HepG2 (cell line): Measurements from ENCODE around the gene PIM3. TPM values are rescaled to one million over a fixed set of nuclear protein-coding genes. Genes with fewer than 3 reads are reported as not detected.
A peak's percentile ranks its signal among the peaks of the same experiment; 100 is the strongest.

Experiments used
- AGO2 ChIP-seq: fragments of 200-400 bp; formaldehyde crosslinking; optimal IDR thresholded peaks from 2 replicates; pipeline ENCODE3; 2017; ENCODE audit warnings: mild to moderate bottlenecking, low read depth, low read length, moderate library complexity
- ATF2 ChIP-seq: sonication (generic); formaldehyde crosslinking; IDR thresholded peaks from 2 replicates; pipeline ENCODE4 v1.4.0; 2020; ENCODE audit warnings: missing genetic modification reagents
- ESRRA ChIP-seq: sonication (generic); formaldehyde crosslinking; IDR thresholded peaks from 2 replicates; pipeline ENCODE4 v1.5.1; 2020; ENCODE audit warnings: mild to moderate bottlenecking, low read depth, missing genetic modification reagents
- GATAD1 ChIP-seq: IDR thresholded peaks from 2 replicates; pipeline ENCODE4 v1.6.1; 2016; ENCODE audit warnings: missing genetic modification reagents, missing compliant biosample characterization
- MED1 ChIP-seq: sonication (generic); formaldehyde crosslinking; IDR thresholded peaks from 2 replicates; pipeline ENCODE4 v1.4.0; 2020; ENCODE audit warnings: missing genetic modification reagents
- NR3C1 ChIP-seq: sonication (generic); formaldehyde crosslinking; IDR thresholded peaks from 2 replicates; pipeline ENCODE4 v1.4.0; 2020; ENCODE audit warnings: missing genetic modification reagents
- PCBP1 ChIP-seq: fragments of 200-400 bp; formaldehyde crosslinking; IDR thresholded peaks from 2 replicates; pipeline ENCODE4 v1.6.1; 2017; ENCODE audit warnings: mild to moderate bottlenecking, low read depth, low read length, borderline replicate concordance
- PLSCR1 ChIP-seq: sonication (generic); formaldehyde crosslinking; IDR thresholded peaks from 2 replicates; pipeline ENCODE4 v1.5.0; 2020; ENCODE audit warnings: missing genetic modification reagents, mild to moderate bottlenecking, borderline replicate concordance
- POLR2AphosphoS5 ChIP-seq: IDR thresholded peaks from 2 replicates; pipeline ENCODE4 v1.6.1; 2012; ENCODE audit warnings: low read depth, low read length
- PTBP1 ChIP-seq: fragments of 200-400 bp; formaldehyde crosslinking; IDR thresholded peaks from 2 replicates; pipeline ENCODE4 v1.6.1; 2018; ENCODE audit warnings: low read length, low read depth; ENCODE audit not compliant: poor library complexity, severe bottlenecking
- SCMH1 ChIP-seq: sonication (generic); formaldehyde crosslinking; IDR thresholded peaks from 2 replicates; pipeline ENCODE4 v1.9.0; 2021; ENCODE audit warnings: missing genetic modification reagents, mild to moderate bottlenecking, borderline replicate concordance
- TRIM24 ChIP-seq: sonication (generic); formaldehyde crosslinking; IDR thresholded peaks from 2 replicates; pipeline ENCODE4 v1.8.0; 2022; ENCODE audit warnings: mild to moderate bottlenecking, missing genetic modification reagents
- TSC22D2 ChIP-seq: sonication (generic); formaldehyde crosslinking; IDR thresholded peaks from 2 replicates; pipeline ENCODE4 v1.5.1; 2020; ENCODE audit warnings: missing genetic modification reagents, mild to moderate bottlenecking, borderline replicate concordance
- ZBTB7B ChIP-seq: sonication (generic); formaldehyde crosslinking; IDR thresholded peaks from 2 replicates; pipeline ENCODE4 v1.4.0; 2020; ENCODE audit warnings: missing genetic modification reagents
- ZKSCAN8 ChIP-seq: IDR thresholded peaks from 2 replicates; pipeline ENCODE4 v1.6.1; 2016; ENCODE audit warnings: borderline replicate concordance, missing genetic modification reagents, missing compliant biosample characterization
- ZNF329 ChIP-seq: sonication (generic); formaldehyde crosslinking; IDR thresholded peaks from 2 replicates; pipeline ENCODE4 v1.9.0; 2021; ENCODE audit warnings: low read depth, mild to moderate bottlenecking, missing genetic modification reagents
- ZNF430 ChIP-seq: sonication (generic); formaldehyde crosslinking; IDR thresholded peaks from 2 replicates; pipeline ENCODE4 v1.9.0; 2021; ENCODE audit warnings: mild to moderate bottlenecking, missing genetic modification reagents
- ZNF432 ChIP-seq: sonication (generic); formaldehyde crosslinking; IDR thresholded peaks from 2 replicates; pipeline ENCODE4 v1.5.0; 2020; ENCODE audit warnings: missing genetic modification reagents, mild to moderate bottlenecking, borderline replicate concordance
- ZNF484 ChIP-seq: sonication (generic); formaldehyde crosslinking; IDR thresholded peaks from 2 replicates; pipeline ENCODE4 v1.5.1; 2020; ENCODE audit warnings: mild to moderate bottlenecking, low read depth, missing genetic modification reagents, borderline replicate concordance
- ZNF569 ChIP-seq: sonication (generic); formaldehyde crosslinking; IDR thresholded peaks from 2 replicates; pipeline ENCODE4 v1.5.0; 2020; ENCODE audit warnings: mild to moderate bottlenecking, missing genetic modification reagents, moderate library complexity, borderline replicate concordance
- ZNF724P ChIP-seq: sonication (generic); formaldehyde crosslinking; IDR thresholded peaks from 2 replicates; pipeline ENCODE4 v1.8.0; 2022; ENCODE audit warnings: missing genetic modification reagents, borderline replicate concordance
- polyA plus RNA-seq, 8 experiments: library from polyadenylated mRNA; depleted of rRNA in 3 of 8; stranded (reverse) in 7 of 8; unstranded in 1 of 8; fragments of >200 nt; fragmentation: Illumina TruSeq in 4 of 8; extraction: Trizol in 4 of 8; gene quantifications; 2 replicates each; pipeline versions ENCODE4 v1.2.1 to v1.2.3, GENCODE V29; 2011 to 2016; ENCODE audit warnings: low read depth in 4 of 8, missing spikeins in 1 of 8, mixed read lengths in 1 of 8; ENCODE audit not compliant: insufficient read depth in 1 of 8
- total RNA-seq, 5 experiments: library from RNA; depleted of rRNA; stranded (reverse); fragments of >200 nt; fragmentation: Illumina TruSeq; extraction: Trizol; gene quantifications; 2 replicates each; pipeline ENCODE4 v1.2.3, GENCODE V29; 2016; ENCODE audit warnings: low read depth in 1 of 5
- TF ChIP-seq, protein P1 (sequence below): sonication (generic); formaldehyde crosslinking; IDR thresholded peaks from 2 replicates; pipeline ENCODE4 v1.4.0; 2020; ENCODE audit warnings: mild to moderate bottlenecking, missing genetic modification reagents
- TF ChIP-seq, protein P2 (sequence below): sonication (generic); formaldehyde crosslinking; IDR thresholded peaks from 2 replicates; pipeline ENCODE4 v1.9.0; 2021; ENCODE audit warnings: missing genetic modification reagents, borderline replicate concordance

The PIM3 gene
- total and polyA plus RNA-seq, 2 of the 13 experiments (the other 11 are each of a cell fraction or from before 2014, with no cell fraction given): 21.6 to 31.2 TPM

GRCh38 chr22:49960159-49961004, at the start of gene PIM3 (continued):
- TF ChIP-seq TRIM24 (CRISPR knock-in tag) (no peak), PCBP1 (no peak), ZNF329 (CRISPR knock-in tag) (no peak), ZNF430 (CRISPR knock-in tag) (peak; percentile 76; the same call in 1 of the 2 replicates), ESRRA (CRISPR knock-in tag) (peak; percentile 73; the same call in 1 of the 2 replicates), ZNF484 (CRISPR knock-in tag) (no peak; the same call in 1 of the 2 replicates), PLSCR1 (CRISPR knock-in tag) (no peak), GATAD1 (peak; percentile 18; the same call in 1 of the 2 replicates), ZBTB7B (CRISPR knock-in tag) (no peak), TSC22D2 (no peak; the same call in 1 of the 2 replicates), SCMH1 (CRISPR knock-in tag) (no peak), POLR2AphosphoS5 (peak; percentile 83), ZNF724P (CRISPR knock-in tag) (no peak; the same call in 1 of the 2 replicates), ATF2 (CRISPR knock-in tag) (peak; percentile 53; the same call in 1 of the 2 replicates), NR3C1 (no peak), AGO2 (no peak), MED1 (peak; percentile 86), ZNF432 (no peak), PTBP1 (no peak), ZNF569 (CRISPR knock-in tag) (no peak), ZKSCAN8 (0 out of 2 replicates have a peak, but pooled peaks have one; percentile 18)
- TF ChIP-seq, protein P1, sequence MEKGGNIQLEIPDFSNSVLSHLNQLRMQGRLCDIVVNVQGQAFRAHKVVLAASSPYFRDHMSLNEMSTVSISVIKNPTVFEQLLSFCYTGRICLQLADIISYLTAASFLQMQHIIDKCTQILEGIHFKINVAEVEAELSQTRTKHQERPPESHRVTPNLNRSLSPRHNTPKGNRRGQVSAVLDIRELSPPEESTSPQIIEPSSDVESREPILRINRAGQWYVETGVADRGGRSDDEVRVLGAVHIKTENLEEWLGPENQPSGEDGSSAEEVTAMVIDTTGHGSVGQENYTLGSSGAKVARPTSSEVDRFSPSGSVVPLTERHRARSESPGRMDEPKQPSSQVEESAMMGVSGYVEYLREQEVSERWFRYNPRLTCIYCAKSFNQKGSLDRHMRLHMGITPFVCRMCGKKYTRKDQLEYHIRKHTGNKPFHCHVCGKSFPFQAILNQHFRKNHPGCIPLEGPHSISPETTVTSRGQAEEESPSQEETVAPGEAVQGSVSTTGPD (CRISPR knock-in tag): no peak
- TF ChIP-seq, protein P2, sequence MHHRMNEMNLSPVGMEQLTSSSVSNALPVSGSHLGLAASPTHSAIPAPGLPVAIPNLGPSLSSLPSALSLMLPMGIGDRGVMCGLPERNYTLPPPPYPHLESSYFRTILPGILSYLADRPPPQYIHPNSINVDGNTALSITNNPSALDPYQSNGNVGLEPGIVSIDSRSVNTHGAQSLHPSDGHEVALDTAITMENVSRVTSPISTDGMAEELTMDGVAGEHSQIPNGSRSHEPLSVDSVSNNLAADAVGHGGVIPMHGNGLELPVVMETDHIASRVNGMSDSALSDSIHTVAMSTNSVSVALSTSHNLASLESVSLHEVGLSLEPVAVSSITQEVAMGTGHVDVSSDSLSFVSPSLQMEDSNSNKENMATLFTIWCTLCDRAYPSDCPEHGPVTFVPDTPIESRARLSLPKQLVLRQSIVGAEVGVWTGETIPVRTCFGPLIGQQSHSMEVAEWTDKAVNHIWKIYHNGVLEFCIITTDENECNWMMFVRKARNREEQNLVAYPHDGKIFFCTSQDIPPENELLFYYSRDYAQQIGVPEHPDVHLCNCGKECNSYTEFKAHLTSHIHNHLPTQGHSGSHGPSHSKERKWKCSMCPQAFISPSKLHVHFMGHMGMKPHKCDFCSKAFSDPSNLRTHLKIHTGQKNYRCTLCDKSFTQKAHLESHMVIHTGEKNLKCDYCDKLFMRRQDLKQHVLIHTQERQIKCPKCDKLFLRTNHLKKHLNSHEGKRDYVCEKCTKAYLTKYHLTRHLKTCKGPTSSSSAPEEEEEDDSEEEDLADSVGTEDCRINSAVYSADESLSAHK (CRISPR knock-in tag): no peak
